Measurements from ENCODE around the gene PSMD4. TPM values are rescaled to one million over a fixed set of nuclear protein-coding genes. Genes with fewer than 3 reads are reported as not detected.

Gene PSMD4
- total and polyA plus RNA-seq, 7 experiments from 2014 or later: 72.0 to 258 (median 145) TPM

DNA sequence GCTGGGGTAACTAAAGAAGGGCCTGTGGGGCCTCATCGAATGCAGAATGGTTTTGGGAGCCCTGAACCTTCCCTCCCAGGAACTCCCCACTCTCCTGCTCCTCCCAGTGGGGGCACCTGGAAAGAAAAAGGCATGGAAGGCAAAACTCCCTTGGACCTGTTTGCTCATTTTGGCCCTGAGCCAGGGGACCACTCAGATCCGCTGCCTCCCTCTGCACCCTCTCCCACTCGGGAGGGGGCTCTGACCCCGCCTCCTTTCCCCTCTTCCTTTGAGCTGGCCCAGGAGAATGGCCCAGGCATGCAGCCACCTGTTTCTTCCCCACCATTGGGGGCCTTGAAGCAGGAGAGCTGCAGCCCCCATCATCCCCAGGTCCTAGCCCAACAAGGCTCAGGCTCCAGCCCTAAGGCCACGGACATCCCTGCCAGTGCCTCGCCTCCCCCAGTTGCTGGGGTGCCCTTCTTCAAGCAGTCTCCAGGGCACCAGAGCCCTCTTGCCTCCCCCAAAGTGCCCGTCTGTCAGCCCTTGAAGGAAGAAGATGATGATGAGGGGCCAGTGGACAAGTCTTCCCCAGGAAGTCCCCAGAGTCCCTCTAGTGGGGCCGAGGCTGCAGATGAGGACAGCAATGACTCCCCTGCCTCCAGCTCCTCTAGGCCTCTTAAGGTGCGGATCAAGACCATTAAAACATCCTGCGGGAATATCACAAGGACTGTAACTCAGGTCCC, 32.2 kb downstream of the PSMD4 start:
- H3K4me3 Mint-ChIP-seq: no peak overlapping the region
- H3K27me3 Mint-ChIP-seq: no peaks in the 10 kb centered on the region
- Histone ChIP-seq H3K27ac (ENCODE audit: low read depth, low read length) (no peak overlapping the region), H3K36me3 (ENCODE audit: control insufficient read depth in 2 of 3, insufficient read depth in 3 of 3, low read length in 3 of 3) (peaks cover 0 to 64% (median 18%) of the 10 kb centered on the region in 3 experiments), H3K9me3 (ENCODE audit: control insufficient read depth in 2 of 3, low read length in 3 of 3) (no peaks in the 10 kb centered on the region), H3K27me3 (ENCODE audit: control insufficient read depth in 2 of 2, insufficient read depth in 2 of 2, low read length in 2 of 2) (no peaks in the 10 kb centered on the region), H3K4me1 (ENCODE audit: control insufficient read depth in 2 of 2, insufficient read depth in 2 of 2, low read length in 2 of 2) (peaks cover 10 to 11% of the 10 kb centered on the region in 2 donors), H3K4me3 (ENCODE audit: low read length) (no peak overlapping the region)
- DNase-seq (no peak), ATAC-seq (no peak)
- POLR2A ChIA-PET: interaction anchor here (0.9 to 1.1 kb wide), 2 partner anchors 41 to 117 kb away, joined by 3 read pairs; partner anchors contain the start of gene PI4KB
- CTCF ChIA-PET: no interaction called here
- peak overlapping the region in 3 of 9 donors; percentile 36 to 53 (median 51) for H3K27ac Mint-ChIP-seq
- H3K9me3 Mint-ChIP-seq: no peaks in the 10 kb centered on the region
- peaks cover 3 to 21% (median 4%) of the 10 kb centered on the region in 5 donors for H3K36me3 Mint-ChIP-seq
- intact Hi-C loops (cut with micrococcal nuclease): loop anchor here in 1 of 2 donors (10.0 kb wide), 1 partner anchor 228 kb away; the partner anchor contains the start of gene CGN
- peaks cover 28 to 45% (median 36%) of the 10 kb centered on the region in 7 donors for H3K4me1 Mint-ChIP-seq

GRCh38 chr1:151287341-151287699, 32.8 kb downstream of the PSMD4 start:
- intact Hi-C loops (cut with micrococcal nuclease): loop anchor here in 1 of 2 donors (10.0 kb wide), 1 partner anchor 227 kb away; the partner anchor contains the start of gene CGN
- H3K4me3 ChIP-seq (ENCODE audit: low read length): no peak overlapping the region
- no peaks in the 10 kb centered on the region for H3K27me3 ChIP-seq (ENCODE audit: control insufficient read depth in 2 of 2, insufficient read depth in 2 of 2, low read length in 2 of 2)
- no peaks in the 10 kb centered on the region for H3K9me3 ChIP-seq (ENCODE audit: control insufficient read depth in 2 of 3, low read length in 3 of 3)
- H3K36me3 ChIP-seq (ENCODE audit: control insufficient read depth in 2 of 3, insufficient read depth in 3 of 3, low read length in 3 of 3): peaks cover 0 to 66% (median 20%) of the 10 kb centered on the region in 3 experiments
- DNase-seq (no peak), ATAC-seq (no peak)
- Mint-ChIP-seq H3K36me3 (peaks cover 3 to 21% (median 4%) of the 10 kb centered on the region in 5 donors), H3K9me3 (no peaks in the 10 kb centered on the region), H3K27ac (peak overlapping the region in 2 of 9 donors; percentile 14 to 36), H3K27me3 (no peaks in the 10 kb centered on the region), H3K4me1 (peaks cover 28 to 45% (median 36%) of the 10 kb centered on the region in 7 donors), H3K4me3 (no peak overlapping the region)
- no peak overlapping the region for H3K27ac ChIP-seq (ENCODE audit: low read depth, low read length)
- ChIA-PET CTCF (no interaction called here), POLR2A (interaction anchor here (0.8 to 0.9 kb wide), 2 partner anchors 60 to 117 kb away, joined by 3 read pairs; partner anchors contain the start of gene RFX5)
- peaks cover 10 to 11% of the 10 kb centered on the region in 2 donors for H3K4me1 ChIP-seq (ENCODE audit: control insufficient read depth in 2 of 2, insufficient read depth in 2 of 2, low read length in 2 of 2)

DNA sequence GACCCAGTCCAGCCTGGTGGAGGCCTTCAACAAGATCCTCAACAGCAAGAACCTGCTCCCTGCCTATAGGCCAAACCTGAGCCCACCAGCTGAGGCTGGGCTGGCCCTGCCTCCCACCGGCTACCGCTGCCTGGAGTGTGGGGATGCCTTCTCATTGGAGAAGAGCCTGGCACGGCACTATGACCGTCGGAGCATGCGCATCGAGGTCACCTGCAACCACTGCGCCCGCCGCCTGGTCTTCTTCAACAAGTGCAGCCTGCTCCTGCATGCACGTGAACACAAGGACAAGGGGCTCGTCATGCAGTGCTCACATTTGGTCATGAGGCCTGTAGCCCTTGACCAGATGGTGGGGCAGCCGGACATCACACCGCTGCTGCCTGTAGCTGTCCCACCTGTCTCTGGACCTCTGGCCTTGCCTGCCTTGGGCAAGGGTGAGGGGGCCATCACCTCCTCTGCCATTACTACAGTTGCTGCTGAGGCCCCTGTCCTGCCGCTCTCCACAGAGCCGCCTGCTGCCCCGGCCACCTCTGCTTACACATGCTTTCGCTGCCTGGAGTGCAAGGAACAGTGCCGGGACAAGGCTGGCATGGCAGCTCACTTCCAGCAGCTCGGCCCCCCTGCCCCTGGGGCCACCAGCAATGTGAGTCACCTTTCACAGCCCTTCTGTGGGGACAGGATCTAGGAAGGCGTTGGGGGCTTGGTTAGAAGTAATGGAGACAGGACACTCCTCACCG, 33.4 kb downstream of the PSMD4 start:
- Mint-ChIP-seq H3K27me3 (no peaks in the 10 kb centered on the region), H3K4me1 (peaks cover 30 to 49% (median 38%) of the 10 kb centered on the region in 7 donors), H3K9me3 (no peaks in the 10 kb centered on the region), H3K36me3 (peaks cover 3 to 25% (median 7%) of the 10 kb centered on the region in 5 donors), H3K27ac (peak overlapping the region in 2 of 9 donors; percentile 60 to 69), H3K4me3 (peak overlapping the region in 1 of 10 donors; percentile 56)
- DNase-seq (no peak), ATAC-seq (no peak)
- intact Hi-C loops (cut with micrococcal nuclease): loop anchor here in 1 of 2 donors (10.0 kb wide), 1 partner anchor 227 kb away; the partner anchor contains the start of gene CGN
- peaks cover 10 to 11% of the 10 kb centered on the region in 2 donors for H3K4me1 ChIP-seq (ENCODE audit: control insufficient read depth in 2 of 2, insufficient read depth in 2 of 2, low read length in 2 of 2)
- CTCF ChIA-PET: no interaction called here
- no peaks in the 10 kb centered on the region for H3K9me3 ChIP-seq (ENCODE audit: control insufficient read depth in 2 of 3, low read length in 3 of 3)
- H3K27me3 ChIP-seq (ENCODE audit: control insufficient read depth in 2 of 2, insufficient read depth in 2 of 2, low read length in 2 of 2): no peaks in the 10 kb centered on the region
- H3K36me3 ChIP-seq (ENCODE audit: control insufficient read depth in 2 of 3, insufficient read depth in 3 of 3, low read length in 3 of 3): peaks cover 0 to 69% (median 22%) of the 10 kb centered on the region in 3 experiments
- H3K27ac ChIP-seq (ENCODE audit: low read depth, low read length): no peak overlapping the region
- POLR2A ChIA-PET: interaction anchor here (0.7 to 0.8 kb wide), 2 partner anchors 60 to 213 kb away, joined by 3 read pairs; partner anchors contain the start of gene RFX5
- no peak overlapping the region for H3K4me3 ChIP-seq (ENCODE audit: low read length)

- Mint-ChIP-seq H3K36me3 (peaks cover 3 to 26% (median 7%) of the 10 kb centered on the region in 5 donors), H3K4me3 (peak overlapping the region in 2 of 10 donors; percentile 32 to 56), H3K27ac (peak overlapping the region in 2 of 9 donors; percentile 69 to 71), H3K27me3 (no peaks in the 10 kb centered on the region), H3K9me3 (no peaks in the 10 kb centered on the region), H3K4me1 (peaks cover 26 to 44% (median 35%) of the 10 kb centered on the region in 7 donors)
- Histone ChIP-seq H3K27ac (ENCODE audit: low read depth, low read length) (no peak overlapping the region), H3K4me3 (ENCODE audit: low read length) (no peak overlapping the region), H3K36me3 (ENCODE audit: control insufficient read depth in 2 of 3, insufficient read depth in 3 of 3, low read length in 3 of 3) (peaks cover 0 to 75% (median 25%) of the 10 kb centered on the region in 3 experiments), H3K27me3 (ENCODE audit: control insufficient read depth in 2 of 2, insufficient read depth in 2 of 2, low read length in 2 of 2) (no peaks in the 10 kb centered on the region), H3K4me1 (ENCODE audit: control insufficient read depth in 2 of 2, insufficient read depth in 2 of 2, low read length in 2 of 2) (peaks cover 6 to 7% of the 10 kb centered on the region in 2 donors), H3K9me3 (ENCODE audit: control insufficient read depth in 2 of 3, low read length in 3 of 3) (no peaks in the 10 kb centered on the region)
- DNase-seq: no peak
- ChIA-PET CTCF (no interaction called here), POLR2A (interaction anchor here (0.7 to 0.8 kb wide), 2 partner anchors 59 to 214 kb away, joined by 3 read pairs; partner anchors contain the start of gene RFX5)
- no peak for ATAC-seq
- intact Hi-C loops (cut with micrococcal nuclease): loop anchor here in 1 of 2 donors (10.0 kb wide), 1 partner anchor 226 kb away; the partner anchor contains the start of gene CGN
Observed at GRCh38 chr1:151288502-151288901, 34.0 kb downstream of the PSMD4 start.

DNA sequence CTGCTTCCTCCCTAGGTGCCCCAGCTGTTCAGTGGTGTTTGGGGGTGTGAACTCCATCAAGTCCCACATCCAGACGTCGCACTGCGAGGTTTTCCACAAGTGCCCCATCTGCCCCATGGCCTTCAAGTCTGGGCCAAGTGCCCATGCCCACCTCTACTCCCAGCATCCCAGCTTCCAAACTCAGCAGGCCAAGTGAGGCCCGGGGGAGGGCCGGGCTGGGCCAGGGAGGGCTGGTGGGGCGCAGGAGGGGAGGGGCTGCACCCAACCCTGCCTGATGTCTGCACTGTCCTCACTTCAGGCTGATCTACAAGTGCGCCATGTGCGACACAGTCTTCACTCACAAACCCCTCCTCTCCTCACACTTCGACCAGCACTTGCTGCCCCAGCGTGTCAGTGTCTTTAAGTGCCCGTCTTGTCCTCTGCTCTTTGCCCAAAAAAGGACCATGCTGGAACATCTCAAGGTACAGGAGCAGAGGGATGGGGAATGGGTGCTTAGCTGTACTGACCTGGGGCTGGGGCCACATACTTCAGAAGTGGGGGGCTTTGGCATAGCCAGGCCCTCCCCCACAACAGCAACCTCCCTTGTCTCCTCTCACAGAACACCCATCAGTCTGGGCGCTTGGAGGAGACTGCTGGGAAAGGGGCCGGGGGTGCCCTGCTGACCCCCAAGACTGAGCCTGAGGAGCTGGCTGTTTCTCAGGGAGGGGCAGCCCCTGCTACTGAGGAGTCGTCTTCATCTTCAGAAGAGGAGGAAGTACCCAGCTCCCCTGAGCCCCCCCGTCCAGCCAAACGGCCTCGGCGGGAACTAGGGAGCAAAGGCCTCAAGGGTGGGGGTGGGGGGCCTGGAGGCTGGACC, 34.8 kb downstream of the PSMD4 start:
- ATAC-seq: no peak
- CTCF ChIA-PET: no interaction called here
- Mint-ChIP-seq H3K4me3 (peak overlapping the region in 1 of 10 donors; percentile 56), H3K36me3 (peaks cover 7 to 33% (median 9%) of the 10 kb centered on the region in 5 donors), H3K9me3 (no peaks in the 10 kb centered on the region), H3K27ac (peak overlapping the region in 5 of 9 donors; percentile 28 to 71 (median 56)), H3K4me1 (peaks cover 18 to 39% (median 27%) of the 10 kb centered on the region in 7 donors), H3K27me3 (no peaks in the 10 kb centered on the region)
- Histone ChIP-seq H3K36me3 (ENCODE audit: control insufficient read depth in 2 of 3, insufficient read depth in 3 of 3, low read length in 3 of 3) (peaks cover 0 to 83% (median 30%) of the 10 kb centered on the region in 3 experiments), H3K4me1 (ENCODE audit: control insufficient read depth in 2 of 2, insufficient read depth in 2 of 2, low read length in 2 of 2) (no peaks in the 10 kb centered on the region), H3K27me3 (ENCODE audit: control insufficient read depth in 2 of 2, insufficient read depth in 2 of 2, low read length in 2 of 2) (no peaks in the 10 kb centered on the region), H3K27ac (ENCODE audit: low read depth, low read length) (no peak overlapping the region), H3K9me3 (ENCODE audit: control insufficient read depth in 2 of 3, low read length in 3 of 3) (no peaks in the 10 kb centered on the region), H3K4me3 (ENCODE audit: low read length) (no peak overlapping the region)
- no peak for DNase-seq
- intact Hi-C loops (cut with micrococcal nuclease): loop anchor here in 1 of 2 donors (10.0 kb wide), 1 partner anchor 225 kb away; the partner anchor contains the start of gene CGN
- POLR2A ChIA-PET: no interaction called here

All from naive thymus-derived CD4-positive, alpha-beta T cell (primary cell).